GM21423 (cell line): ENCODE measurements around the gene CNPY1.
"Not testable (repeated sequence)": the region's sequence is repeated elsewhere in the genome, so short reads cannot be mapped to it uniquely, and the experiment has no call there.

Experiments
- ATAC-seq: cut with Tn5 transposase; IDR thresholded peaks from one replicate; pipeline ENCODE4 v1.9.1; 2021; ENCODE audit warnings: mild to moderate bottlenecking, moderate library complexity; ENCODE audit not compliant: unreplicated experiment

Gene CNPY1

DNA sequence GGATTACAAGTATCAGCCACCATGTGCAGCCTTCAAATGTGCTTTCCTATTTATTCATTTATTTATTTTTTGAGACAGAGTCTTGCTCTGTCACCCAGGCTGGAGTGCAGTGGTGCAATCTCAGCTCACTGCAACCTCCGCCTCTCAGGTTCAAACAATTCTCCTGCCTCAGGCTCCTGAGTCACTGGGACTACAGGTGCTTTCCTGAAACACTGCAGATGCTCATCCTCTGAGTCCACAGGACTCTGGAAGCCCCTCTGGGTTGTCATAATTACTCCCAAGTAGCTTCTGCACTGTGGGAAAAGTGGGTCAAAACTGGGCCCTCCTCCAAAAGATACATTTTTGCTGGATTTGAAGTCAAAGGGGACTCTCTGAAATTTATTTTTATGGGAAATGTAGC lies at the start of gene CNPY1:
Gene CNPY1, minus strand, starts transcription at position 111 of the 400 bp plus-strand sequence. CDS start 630 bp downstream, outside the sequence.
- not testable (repeated sequence) for ATAC-seq

DNA sequence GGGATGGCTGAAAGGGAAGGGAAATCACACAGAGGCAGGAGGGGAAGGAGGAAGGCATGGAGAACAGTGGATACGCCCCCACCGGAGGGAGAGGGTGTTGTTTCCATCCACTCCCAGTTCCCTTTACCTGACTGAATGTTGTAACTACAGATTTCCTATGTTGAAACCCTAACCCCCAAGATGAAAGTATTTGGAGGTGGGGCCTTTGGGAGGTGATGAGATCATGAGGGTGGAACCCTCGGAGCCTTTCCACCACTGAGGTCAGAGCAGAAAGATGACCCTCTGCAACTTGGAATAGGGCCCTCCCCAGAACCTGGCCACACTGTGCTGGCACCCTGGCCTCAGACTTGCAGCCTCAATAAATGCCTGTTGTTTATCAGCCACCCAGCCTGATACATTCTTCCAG lies 48.6 kb upstream of the CNPY1 start:
- ATAC-seq = no peak

DNA sequence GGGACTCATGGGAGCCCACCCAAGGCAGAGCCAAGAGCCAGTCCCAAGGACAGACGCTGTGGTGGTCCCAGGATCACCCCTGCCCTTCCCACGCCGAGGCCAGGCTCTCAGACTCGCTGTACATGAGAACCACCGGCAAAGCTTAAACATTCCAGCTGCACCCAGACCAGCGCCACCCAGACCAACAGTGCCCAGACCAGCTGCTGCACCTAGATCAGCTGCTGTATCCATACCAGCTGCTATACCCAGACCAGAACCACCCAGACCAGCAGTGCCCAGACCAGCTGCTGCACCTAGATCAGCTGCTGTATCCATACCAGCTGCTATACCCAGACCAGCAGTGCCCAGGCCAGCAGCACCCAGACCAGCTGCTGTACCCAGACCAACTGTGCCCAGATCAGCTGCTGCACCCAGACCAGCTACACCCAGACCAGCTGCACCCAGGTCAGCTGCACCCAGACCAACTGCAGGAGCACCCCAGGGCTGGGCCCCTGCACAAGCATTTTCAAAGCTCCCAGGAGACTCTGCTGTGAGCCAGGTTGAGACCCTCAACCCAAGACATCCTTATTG lies 47.9 kb upstream of the CNPY1 start:
- no peak for ATAC-seq

DNA sequence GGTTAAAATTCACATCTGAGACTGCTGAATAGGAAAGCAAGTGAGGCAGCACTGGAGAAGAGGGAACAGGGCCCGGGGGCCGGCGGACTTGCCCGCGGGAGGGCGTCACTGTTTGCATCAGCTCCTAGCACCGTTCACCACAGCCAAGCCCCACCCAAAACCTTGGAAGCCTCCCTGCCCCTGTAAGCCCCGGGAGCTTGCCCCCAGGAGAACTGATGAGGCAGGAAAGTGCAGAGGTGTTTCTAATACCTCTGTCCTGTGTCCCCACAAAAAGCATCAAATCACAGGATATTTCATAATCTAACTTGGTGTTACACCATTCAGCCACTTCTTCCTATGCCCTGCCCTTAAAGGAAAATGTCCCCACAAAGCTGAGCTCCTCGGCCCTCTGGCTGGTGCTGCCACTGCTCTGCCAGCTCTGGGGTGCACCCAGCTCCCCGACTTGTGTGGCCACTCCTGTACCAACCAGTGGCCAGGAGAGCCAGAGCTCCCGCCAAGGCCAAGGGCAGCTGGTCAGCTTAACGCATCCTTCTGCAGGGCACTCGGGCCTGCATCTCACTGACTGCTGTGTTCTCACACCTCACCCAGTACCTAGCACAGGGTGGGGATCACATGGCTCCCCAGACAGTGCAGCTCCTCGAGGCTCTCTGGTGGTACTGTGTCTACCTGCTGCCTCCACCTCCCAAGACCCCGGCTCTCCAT lies 47.3 kb upstream of the CNPY1 start:
- no peak for ATAC-seq

DNA sequence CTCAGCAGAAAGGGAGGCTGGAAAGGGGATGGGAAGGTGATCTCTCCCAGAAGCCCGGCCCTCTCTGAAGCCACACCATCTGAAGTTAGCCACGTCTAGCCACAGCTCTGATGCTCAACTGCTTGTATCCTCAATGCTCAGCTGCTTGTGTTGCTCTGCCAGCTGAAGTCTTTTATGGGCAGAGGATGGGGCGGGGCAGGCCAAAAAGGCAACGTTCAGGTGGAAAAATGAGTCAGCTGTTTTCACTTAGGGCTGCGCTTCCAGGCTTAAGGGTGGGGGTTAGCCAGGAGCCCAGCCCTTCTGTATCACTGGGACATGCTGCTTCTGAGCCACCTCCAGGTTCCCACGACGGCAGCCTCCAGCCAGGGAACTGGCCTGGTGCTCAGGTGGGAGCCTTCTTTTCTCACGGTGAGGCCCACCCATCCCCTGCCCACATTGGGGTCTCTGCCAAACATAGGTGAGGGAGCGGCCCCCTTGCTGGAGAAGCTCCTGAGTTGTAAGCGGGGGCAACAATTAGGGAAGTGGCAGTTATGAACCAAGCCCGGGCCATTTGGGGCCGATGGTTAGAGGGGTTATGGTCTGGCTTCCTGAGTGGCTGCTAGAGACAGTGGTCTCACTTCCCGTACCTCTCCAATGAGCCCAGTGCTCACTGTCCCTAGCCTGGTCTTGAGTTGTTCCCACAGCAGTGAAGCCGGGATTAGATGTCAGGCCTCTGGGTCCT lies 44.9 kb upstream of the CNPY1 start:
- ATAC-seq = no peak

DNA sequence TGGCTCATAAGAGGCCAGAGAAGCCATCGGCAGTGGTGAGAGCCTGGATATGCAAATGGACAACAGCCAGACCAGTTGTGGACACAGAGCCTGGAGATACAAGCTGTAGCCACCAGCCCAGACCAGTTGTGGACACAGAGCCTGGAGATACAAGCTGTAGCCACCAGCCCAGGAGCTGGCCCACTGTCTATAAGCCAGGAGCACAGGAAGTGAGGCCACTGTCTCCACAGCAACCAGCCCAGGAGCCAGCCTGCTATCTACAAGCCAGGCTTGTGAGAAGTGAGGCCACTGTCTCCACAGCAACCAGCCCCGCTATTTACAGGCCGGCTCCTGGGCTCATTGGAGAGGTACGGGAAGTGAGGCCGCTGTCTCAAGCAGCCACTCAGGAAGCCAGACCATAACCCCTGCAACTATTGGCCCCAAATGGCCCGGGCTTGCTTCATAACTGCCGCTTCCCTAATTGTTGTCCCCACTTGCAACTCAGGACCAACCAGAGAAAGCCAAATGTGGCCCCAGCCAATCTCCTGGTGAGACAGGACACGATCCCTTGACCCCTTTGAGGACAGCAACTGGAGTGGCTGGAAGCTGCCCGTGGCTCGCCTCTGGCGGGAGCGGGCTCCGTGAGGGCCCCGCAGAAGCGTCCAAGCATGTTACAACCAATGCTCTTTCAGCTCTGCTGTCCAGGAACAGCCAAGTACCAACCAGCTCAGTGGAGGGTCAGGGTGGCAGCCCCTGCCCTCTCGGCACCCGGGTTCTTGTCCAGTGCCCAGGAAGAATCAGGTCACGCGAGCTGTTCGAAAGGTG lies 44.1 kb upstream of the CNPY1 start:
- no peak for ATAC-seq

DNA sequence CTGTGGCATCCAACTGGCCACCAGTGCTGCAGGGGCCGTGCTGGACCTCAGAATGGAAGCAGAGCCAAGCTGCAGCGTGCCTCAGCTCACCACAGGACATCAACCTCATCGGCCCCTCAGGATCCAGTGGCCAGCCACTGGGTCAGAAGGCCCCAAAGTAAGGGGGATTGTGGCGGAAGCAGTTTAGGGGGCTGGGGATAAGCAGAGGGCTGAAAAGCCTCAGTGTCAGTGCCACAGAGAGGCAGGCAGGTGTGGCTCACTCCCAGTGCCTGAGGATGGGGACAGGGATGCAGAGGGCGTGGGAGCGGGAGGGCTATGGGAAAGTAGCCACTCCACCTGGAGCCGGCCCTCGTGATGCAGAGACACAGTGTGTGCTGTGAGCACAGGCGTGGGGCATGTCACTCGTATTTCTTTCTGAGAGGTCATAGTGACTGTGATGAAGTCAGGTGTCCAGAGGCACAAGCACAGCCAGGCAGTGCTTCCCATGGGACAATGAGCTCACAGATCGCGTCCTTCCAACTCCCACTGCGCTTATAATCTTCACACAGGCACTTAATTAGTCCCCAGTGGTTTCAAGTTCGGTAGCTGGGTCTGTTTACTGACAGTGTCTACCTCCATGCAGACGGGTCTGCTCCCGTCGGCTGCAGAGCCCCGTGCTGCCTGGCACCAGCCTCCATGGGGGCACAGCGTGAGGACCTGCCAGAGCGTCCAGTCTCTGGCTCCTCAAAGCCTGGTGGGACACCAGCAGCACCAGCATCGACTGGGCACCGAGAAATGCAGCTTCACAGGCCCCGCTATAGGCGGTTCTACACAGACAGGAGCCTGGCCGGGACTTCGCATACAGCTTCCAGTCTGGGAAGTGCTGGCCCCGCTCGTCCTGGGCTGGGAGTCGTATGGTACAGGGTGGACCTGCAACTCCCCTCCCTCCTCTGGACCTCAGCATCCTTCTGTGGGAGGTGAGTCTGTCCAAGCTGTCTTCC lies 42.9 kb upstream of the CNPY1 start:
- ATAC-seq = no peak

DNA sequence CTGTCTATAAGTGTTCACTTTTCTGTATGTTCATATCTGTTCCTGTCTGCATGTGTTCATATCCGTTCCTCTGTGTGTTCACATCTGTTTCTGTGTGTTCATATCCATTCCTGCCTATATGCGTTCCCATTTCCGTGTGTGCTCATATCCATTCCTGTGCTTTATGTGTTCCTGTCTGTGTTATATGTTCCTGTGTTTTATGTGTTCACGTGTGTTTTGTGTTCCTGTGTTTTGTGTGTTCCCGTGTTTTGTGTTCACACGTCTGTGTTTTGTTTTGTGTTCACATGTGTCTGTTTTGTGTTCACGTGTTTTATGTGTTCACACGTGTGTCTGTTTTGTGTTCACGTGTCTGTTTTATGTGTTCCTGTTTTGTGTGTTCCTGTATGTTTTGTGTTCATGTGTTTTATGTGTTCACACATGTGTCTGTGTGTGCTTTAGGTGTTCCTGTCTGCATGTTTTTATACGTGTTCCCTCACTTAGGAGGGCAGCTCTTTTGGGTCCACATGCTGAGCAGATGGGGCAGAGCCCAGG lies 42.2 kb upstream of the CNPY1 start:
- ATAC-seq = no peak

DNA sequence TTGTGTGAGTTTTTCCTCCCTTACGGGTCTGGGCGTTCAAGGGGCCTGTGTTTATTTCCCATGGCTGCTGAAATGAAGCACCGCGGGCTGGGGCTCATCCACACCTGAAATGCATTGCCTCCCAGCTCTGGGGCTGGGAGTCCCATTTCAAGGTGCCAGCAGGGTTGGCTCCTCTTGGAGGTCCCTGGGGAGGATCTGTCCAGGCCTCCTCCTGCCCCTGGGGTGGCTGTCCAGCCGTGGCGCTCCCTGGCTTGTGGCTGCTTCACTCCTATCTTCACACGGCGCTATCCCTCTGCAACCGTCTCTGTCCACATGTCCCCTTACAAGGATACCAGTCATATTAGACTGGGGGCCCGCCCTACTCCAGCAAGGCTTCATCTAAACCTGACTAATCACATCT lies 41.1 kb upstream of the CNPY1 start:
- no peak for ATAC-seq

DNA sequence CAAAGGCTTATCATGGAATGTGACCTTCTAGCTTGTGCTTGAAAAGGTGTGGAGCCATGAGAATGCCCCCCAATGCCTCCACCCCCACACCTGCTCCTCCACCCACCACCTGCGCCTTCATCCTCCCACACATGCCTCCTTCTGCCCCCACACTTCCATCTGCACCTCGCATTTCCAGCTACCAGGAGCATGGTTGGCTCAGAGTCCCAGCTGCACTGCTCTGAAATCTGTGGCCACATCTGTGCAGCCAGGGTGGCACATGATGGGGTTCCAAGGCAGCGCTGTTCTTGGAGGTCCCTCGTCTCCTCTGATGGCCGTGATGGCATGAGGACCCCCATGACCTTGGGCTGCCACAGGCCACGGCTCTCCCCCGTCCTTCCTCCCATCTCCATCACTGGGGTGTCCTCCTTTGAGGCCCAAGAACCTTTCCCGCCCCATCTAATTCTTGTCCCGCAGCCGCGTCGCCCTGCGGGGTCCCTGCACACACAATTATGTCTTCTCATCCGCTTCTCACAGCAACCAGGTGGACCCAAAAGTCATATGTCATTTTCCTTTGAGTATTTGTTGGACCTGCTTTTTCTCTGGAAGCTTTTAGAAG lies 40.6 kb upstream of the CNPY1 start:
- no peak for ATAC-seq

DNA sequence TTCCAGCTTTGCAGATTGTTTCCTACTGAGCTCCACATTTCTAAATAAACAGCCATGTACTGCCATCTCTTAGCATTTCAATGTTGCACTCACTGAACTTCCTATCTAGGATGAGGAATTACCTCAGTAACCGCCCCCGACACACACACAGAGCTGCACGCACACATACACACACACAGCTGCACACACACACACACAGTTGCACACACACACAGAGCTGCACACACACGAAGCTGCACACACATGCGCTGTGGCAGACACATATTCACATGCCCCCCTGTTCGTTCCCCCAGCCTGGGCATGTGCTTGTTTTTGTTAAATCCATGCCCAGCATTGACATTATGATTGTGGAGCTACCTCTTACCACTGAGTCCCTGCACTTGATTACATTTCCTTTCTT lies 39.6 kb upstream of the CNPY1 start:
- no peak for ATAC-seq

DNA sequence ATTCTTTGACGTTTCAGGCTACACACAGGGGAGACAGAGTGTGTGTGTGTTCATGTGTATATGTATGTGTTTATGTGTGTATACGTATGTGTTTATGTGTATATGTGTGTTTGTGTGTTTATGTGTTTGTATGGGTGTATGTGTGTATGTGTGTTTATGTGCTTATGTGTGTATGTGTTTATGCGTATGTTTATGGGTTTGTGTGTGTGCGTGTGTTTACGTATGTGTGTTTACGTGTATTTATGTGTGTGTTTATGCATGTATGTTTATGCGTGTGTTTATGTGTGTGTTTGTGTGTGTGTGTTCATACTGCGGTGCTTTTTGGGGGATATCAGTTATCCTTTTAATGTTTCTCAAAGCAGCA lies 39.2 kb upstream of the CNPY1 start:
- no peak for ATAC-seq

DNA sequence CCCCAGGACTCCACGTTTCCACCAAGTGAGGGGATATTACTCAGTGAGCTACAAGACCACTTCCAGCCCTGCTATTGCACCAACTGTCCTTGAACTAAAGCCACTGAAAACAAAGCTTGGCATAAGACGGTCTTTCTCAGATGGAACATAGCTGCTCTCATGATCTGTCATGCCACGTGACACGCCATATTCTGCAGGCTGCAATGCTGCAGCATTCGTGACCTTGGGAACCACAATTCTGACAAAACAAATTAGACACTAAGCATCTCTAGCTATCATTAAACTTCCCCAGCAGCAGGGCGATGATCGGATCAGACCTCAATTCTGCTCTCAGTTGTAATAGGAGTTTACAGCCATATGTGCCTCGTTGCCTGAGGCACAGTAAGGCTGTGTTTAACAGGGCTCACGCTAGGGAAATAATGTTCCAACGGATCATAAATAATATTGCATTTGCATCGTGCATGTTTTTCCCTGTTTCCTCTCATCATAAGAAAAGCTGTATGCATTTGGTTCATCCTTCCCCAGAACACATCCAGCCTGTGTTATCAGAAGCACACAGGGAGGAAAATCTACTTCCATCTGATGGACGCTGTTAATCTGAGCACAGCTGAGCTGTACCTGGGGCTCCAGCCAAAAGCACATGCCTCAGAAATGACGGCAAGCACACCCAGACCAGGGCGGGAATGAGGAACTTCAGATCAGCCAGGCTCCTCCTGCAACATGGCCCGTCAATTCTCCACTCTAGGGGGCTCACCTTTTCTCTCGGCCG lies 38.6 kb upstream of the CNPY1 start:
- no peak for ATAC-seq

DNA sequence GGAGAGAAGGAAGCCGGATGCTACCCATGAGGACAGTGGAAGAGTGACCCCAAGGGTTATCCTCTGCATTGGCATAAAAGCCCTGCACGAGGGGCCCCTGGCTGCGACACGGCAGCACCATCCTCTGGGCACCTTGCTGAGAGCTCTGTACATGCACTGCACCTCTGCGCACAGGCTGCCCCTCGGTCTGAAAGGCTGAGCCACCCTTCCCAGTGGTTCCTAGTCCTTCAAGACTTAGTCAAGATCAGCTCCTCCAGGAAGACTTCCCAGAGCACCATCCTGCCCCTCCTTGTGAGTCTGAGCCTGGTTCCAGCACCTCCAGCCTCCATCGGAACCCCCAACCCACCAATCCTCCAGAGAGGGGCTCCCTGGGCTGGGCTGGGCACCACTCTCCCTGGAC lies 37.9 kb upstream of the CNPY1 start:
- ATAC-seq = no peak

DNA sequence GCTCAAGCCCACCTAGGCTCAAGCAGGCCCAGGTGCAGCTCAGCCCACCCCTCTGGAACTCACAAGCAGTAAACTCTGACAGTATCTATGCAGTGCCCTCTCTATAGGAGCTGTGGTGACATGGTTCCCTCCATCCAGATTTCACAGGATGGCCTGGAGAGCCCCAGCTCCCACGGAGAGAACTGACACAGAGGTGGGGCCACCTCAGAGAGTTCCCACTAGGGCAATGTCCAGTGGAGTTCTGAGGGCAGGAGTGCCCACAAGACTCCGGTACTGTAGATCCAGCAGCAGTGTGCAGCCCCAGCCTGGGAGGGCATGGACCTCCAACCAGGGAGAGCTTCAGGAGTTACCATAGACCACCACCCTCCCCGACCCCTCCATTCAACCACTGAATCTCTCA lies 37.3 kb upstream of the CNPY1 start:
- no peak for ATAC-seq

DNA sequence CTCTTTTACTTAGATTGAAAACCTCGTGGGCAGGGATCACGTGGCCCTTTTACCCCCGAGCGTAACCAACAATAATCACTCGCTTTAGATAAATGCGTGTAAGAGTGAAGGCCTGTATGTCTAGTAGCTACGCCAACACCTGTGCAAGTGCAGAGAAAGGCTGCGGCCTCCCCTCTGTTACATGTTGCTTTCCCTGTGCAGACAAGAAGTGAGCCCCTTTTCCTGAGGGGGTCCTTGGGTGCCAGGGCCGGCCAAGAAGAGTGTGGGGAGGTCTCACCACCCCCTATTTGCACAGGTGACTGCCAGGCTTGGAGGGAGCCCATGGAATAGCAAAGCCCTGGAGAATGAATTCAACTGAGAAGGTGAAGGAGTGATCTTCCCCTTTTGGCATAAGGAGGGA lies 35.6 kb upstream of the CNPY1 start:
- no peak for ATAC-seq

DNA sequence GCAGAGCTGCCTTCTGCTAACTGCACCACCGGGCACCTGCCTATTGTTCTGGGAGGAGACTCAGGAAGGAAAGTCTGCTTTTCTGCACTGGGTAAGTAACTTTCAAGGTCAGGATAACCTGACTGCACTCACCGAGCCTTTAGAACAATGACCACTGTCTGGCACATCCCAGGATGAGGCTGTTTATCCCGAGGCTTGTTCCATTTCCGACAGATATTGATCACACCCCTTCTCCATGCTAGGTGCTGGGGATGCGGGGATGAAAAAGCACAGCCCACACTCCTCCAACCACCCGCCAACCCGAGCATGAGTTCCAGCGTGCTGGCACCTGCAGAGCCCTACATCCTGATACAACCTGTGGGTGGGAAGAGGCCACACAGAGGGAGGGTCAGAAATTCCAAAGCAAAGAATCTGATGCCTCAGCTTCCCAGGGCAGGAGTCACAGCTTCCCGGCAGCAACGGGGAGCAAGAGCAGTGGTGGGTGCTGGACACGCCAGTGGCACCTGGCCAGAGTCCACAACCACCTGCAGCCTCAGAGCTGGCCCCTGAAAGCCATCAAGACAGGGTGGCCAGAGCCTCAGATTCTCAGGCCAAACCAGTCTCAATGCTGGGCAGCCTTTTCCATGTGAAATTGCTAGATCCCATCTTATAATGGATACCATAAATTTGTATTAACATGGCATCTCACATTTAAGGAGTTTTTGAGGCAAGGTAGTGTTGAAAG lies 34.9 kb upstream of the CNPY1 start:
- ATAC-seq = no peak

DNA sequence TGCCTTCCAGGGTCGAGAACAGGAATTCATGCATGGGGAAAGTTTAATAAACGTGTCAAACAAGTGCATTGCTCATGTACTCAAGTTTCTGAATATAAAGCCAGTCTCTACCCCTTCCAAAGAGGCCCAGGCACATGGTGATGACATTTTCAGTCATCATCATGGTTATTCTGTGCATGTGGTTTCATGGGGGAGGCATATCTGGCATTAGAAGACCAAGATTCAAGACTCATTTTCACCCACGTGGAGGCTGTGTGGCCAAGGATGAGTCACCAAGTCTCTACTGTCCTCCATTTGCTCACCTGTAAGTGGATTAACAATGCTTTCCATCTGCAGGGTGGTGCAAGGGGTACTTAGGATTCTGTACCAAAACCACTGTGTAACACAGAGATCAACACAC lies 34.0 kb upstream of the CNPY1 start:
- no peak for ATAC-seq
